D721Med (cell line): ENCODE results near the gene WFDC5.

ENCODE experiments used
- DNase-seq: peaks from one replicate; pipeline ENCODE4 v3.0.0; 2011; ENCODE audit warnings: low spot score; ENCODE audit not compliant: insufficient read length
- FAIRE-seq: peaks from 2 replicates; lab custom pipeline; 2011; peaks lifted over from hg19 to GRCh38; lab: Jason Lieb, UNC
- CTCF ChIP-seq: IDR thresholded peaks from 2 replicates; pipeline ENCODE4 v1.5.1; 2012; ENCODE audit warnings: mild to moderate bottlenecking, control low read depth; ENCODE audit not compliant: insufficient read depth; ENCODE audit errors: missing control alignments

WFDC5 gene

DNA sequence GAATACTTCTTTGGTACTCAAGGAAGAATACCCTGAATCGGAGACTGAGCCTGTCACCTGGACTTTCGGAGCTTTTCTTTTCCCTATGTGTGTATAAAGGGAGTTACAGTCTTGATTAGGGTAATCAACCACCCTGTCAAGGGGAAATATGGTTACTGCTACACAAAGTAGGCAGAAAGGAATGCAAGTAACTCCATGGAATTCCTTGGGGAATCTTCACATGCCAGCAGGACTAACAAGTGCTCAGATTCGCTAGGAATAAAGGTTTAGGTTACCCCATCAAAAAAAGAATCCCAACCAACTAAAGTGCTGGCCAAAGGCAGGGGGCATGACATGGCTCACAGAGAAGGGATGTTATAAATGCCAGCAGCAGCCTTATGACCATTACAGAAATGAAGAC, 24.5 kb downstream of the WFDC5 start:
- no peak for FAIRE-seq
- DNase-seq, result no peak
- no peak for TF ChIP-seq CTCF

DNA sequence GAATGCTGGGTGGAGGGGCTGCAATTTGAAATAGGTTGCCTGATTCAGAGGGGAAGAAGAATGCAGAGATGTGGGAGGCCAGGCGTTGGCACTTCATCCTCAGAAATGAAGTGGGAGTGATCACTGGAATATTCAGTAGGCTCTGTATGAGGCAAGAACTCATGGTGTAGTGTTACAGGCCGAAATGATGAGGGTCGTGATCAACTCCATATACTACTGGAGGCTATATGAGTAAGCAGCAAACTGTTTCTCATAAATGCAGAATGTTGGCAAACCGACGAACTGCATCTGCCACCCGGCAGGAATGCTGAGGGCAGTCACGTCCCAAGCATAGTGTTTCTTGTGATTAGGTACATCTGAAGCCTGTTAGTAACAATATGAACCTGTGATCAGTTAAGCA, 26.7 kb downstream of the WFDC5 start:
- FAIRE-seq (no peak), DNase-seq (no peak)
- TF ChIP-seq CTCF, result no peak

DNA sequence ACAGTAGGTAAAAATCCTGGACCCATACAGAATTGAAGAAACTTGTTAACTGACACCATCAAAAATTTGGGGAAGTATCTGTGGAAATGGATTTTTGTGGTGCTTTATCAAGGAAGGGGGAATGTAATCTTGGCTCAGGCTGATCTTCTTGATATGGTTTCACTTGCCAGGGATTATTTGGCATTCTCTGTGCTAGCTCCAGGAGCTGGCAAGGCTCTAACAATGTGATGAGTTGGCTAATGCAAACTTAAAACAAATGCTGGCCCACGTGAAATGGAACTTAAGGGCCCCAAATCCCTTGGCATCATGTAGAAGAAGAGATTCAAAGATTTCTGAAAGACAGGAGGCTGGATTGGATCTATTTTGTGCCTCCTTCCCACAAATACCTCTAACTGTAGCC, 27.2 kb downstream of the WFDC5 start:
- FAIRE-seq (no peak), DNase-seq (no peak)
- no peak for TF ChIP-seq CTCF

DNA sequence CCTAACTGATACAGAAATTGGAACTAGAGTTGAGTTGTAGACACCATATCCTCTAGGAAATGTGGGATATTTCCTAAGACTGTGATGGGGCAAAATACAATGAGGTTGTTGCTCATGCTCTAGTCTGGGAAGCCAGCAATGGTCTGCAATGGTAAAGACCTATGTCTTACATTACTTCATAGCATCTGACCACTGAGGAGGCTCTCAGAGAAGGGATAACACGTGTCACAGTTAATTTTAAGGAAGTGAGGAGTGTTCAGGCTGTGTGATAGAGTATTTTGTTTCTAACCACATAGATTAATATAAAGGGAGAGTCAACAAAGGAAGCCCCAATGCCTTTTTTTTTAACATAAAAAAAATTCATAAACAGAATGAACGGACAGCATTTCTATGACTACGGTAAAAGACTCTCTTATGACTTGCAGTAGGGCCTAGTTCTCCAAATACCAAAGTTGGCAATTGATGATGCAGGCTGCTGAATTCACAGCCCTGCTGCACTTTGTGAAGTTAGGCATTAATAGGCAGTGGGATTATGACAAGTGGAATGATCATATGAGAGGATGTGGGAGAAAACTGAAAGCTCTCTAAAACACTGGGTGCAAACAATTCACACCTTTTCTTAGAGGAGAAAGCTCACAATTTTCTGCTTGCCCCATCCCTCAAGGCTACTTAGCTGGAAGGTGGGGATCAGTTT, 27.7 kb downstream of the WFDC5 start:
- TF ChIP-seq CTCF, result no peak
- FAIRE-seq, result no peak
- no peak for DNase-seq

DNA sequence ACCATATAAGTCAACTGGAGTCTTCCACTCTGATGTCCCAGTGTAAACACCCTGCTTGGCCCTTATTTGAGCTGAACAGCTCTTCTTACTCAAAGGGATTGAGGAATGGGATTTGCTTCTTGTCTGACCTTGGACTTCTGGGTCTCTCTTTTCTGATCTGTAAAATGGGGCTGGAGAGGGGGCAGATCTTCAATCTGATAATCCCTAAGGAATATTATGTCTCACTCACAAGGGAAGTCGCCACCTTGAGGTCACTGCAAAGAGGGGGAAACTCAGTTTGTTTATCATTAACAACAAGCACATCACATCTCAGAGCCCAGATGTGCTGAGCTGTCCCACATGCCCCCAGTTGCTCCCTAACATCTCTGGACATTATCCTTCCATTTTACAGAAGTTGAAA, 29.1 kb downstream of the WFDC5 start:
- TF ChIP-seq CTCF, result no peak
- DNase-seq (no peak), FAIRE-seq (no peak)

GRCh38 chr20:45085289-45085688, 29.7 kb downstream of the WFDC5 start:
- no peak for DNase-seq
- FAIRE-seq, result no peak

More at GRCh38 chr20:45085289-45085688, 29.7 kb downstream of the WFDC5 start:
- no peak for TF ChIP-seq CTCF
